Activated T-helper 9 cell treated with anti-CD3 and anti-CD28 coated beads, Interleukin-2, amount 50 U/mL, for 16 hours (primary cell): ENCODE measurements around the gene USP44.
"Not testable (repeated sequence)": the region's sequence is repeated elsewhere in the genome, so short reads cannot be mapped to it uniquely, and the experiment has no call there.

Source experiments
- DNase-seq: peaks from one replicate; pipeline ENCODE4 v3.0.0-alpha.2; 2020; ENCODE audit warnings: low read depth

The USP44 gene

GRCh38 chr12:95551305-95551704 is at the start of gene USP44:
Gene USP44, minus strand, starts transcription at chr12:95551476. Its CDS starts 17,220 bp downstream, at chr12:95534256.
- DNase-seq, result no peak

GRCh38 chr12:95600567-95600966 is 49.3 kb upstream of the USP44 start:
- DNase-seq, result no peak

- no peak for DNase-seq
These were observed 48.6 kb upstream of the USP44 start for GRCh38 chr12:95599880-95600279.

- DNase-seq, result no peak
These were observed 42.9 kb upstream of the USP44 start for GRCh38 chr12:95594136-95594535.

GRCh38 chr12:95593266-95593871 is 42.1 kb upstream of the USP44 start:
- no peak for DNase-seq

- no peak for DNase-seq
These were observed 40.5 kb upstream of the USP44 start for GRCh38 chr12:95591731-95592130.

- no peak for DNase-seq
These were observed 39.5 kb upstream of the USP44 start for GRCh38 chr12:95590775-95591174.

- no peak for DNase-seq
These were observed 32.7 kb upstream of the USP44 start for GRCh38 chr12:95583933-95584332.

- DNase-seq, result no peak
These were observed 31.2 kb upstream of the USP44 start for GRCh38 chr12:95582230-95583058.

GRCh38 chr12:95577820-95578219 is 26.5 kb upstream of the USP44 start:
- no peak for DNase-seq

GRCh38 chr12:95574799-95575452 is 23.6 kb upstream of the USP44 start:
- no peak for DNase-seq

- no peak for DNase-seq
These were observed 22.8 kb upstream of the USP44 start for GRCh38 chr12:95573951-95574576.

GRCh38 chr12:95571369-95571768 is 20.1 kb upstream of the USP44 start:
- no peak for DNase-seq

GRCh38 chr12:95568045-95568444 is 16.8 kb upstream of the USP44 start:
- not testable (repeated sequence) for DNase-seq

GRCh38 chr12:95557625-95558024 is 6.3 kb upstream of the USP44 start:
- no peak for DNase-seq

GRCh38 chr12:95554532-95555071 is 3.3 kb upstream of the USP44 start:
- DNase-seq, result no peak

- DNase-seq, result no peak
These were observed 2.1 kb upstream of the USP44 start for GRCh38 chr12:95553197-95553943.

- no peak for DNase-seq
These were observed 739 bp upstream of the USP44 start for GRCh38 chr12:95551913-95552516.

- no peak for DNase-seq
These were observed 1.7 kb downstream of the USP44 start for GRCh38 chr12:95549392-95550084.
